Stimulated activated CD8-positive, alpha-beta memory T cell treated with anti-CD3 and anti-CD28 coated beads, Interleukin-12 subunit alpha, Interleukin-12 subunit beta, amount 100 ng/mL, for 4 hours (primary cell): ENCODE results near the gene FDX1.
A peak's percentile ranks its signal among the peaks of the same experiment; 100 is the strongest.
"Not testable (repeated sequence)": the region's sequence is repeated elsewhere in the genome, so short reads cannot be mapped to it uniquely, and the experiment has no call there.

ENCODE experiments used
- DNase-seq: peaks from one replicate; pipeline ENCODE4 v3.0.0-alpha.2; 2020; ENCODE audit warnings: low read depth

FDX1 gene, protein sequence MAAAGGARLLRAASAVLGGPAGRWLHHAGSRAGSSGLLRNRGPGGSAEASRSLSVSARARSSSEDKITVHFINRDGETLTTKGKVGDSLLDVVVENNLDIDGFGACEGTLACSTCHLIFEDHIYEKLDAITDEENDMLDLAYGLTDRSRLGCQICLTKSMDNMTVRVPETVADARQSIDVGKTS

DNA sequence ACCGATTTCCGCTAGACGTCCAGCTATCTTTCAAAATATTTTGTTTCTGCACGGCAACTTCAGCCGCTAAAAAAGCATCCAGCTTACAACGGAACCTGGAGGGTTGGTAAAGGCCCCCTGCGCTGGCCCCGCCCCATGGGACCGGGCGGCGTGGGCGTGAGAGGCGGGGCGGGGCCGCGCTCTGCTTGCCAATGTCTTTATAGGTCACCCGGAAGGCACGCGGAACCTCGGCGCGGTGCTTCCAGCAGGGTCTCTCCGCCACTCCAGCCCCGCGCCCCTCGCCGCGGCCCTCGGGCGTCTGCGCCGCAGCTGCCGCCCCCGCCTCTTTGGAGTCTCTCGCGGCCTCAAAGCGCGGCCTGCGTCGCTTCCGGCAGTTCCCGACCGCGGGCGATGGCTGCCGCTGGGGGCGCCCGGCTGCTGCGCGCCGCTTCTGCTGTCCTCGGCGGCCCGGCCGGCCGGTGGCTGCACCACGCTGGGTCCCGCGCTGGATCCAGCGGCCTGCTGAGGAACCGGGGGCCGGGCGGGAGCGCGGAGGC lies at the start of gene FDX1:
TSS of gene FDX1 (plus strand) at position 218 of the 536 bp plus-strand sequence. CDS start at position 391, 173 bp downstream.
- peak; percentile 79 for DNase-seq

DNA sequence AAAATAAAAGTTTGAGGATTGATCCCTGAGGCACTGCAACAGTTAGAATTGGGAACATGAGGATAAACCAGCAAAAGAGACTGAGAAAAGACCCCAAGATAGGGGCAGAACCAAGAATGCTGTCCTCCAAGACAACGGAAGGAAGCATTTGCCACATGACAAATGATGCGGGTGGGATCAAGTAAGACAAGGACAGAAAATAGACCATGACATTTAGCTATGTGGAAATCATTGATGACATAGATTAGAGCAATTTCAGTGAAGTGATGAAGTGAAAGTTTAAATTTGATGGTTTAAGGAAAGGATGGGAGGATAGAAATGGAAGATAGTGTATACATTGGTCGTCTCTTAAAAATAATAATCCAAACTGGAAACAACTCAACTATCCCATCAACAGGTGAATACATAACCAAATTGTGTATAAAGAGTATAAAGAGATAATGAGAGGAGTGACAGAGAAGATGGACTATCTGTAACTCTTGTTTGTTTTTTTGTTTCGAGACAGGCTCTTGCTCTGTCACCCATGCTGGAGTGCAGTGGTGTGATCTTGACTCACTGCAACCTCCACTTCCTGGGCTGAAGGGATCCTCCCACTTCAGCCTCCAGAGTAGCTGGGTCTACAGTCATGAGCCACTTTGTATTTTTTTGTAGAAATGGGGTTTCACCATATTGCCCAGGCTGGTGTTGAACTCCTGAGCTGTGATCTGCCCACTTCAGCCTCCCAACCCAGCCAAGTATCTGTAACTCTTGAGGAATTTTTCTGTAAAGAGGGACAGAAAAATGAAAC lies 48.7 kb upstream of the FDX1 start:
- no peak for DNase-seq

DNA sequence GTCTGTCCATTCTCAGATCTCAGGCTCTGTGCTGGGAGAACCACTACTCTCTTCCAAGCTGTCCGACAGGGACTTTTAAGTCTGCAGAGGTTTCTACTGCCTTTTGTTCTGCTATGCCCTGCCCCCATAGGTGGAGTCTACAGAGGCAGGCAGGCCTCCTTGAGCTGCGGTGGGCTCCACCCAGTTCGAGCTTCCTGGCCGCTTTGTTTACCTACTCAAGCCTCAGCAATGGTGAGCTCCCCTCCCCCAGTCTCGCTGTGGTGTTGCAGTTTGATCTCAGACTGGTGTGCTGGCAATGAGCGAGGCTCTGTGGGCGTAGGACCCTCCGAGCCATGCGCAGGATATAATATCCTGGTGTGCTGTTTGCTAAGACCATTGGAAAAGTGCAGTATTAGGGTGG lies 41.5 kb upstream of the FDX1 start:
- DNase-seq: not testable (repeated sequence)

DNA sequence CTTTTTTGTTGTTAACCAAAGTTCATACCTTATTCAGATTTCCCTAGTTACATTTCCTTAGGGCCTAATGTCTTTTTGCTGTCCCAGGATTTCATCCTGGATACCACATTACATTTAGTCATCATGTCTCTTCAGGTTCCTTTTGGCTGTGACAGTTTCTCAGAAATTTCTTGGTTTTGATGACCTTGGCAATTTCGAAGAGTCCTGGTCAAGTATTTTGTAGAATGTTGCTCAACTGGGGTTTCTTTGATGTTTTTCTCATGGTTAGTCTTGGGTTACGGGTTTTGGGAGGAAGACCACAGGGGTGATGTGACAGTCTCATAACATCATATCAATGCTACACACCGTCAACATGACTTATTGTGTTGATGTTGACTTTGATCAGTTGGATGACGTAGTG lies 39.8 kb upstream of the FDX1 start:
- no peak for DNase-seq

DNA sequence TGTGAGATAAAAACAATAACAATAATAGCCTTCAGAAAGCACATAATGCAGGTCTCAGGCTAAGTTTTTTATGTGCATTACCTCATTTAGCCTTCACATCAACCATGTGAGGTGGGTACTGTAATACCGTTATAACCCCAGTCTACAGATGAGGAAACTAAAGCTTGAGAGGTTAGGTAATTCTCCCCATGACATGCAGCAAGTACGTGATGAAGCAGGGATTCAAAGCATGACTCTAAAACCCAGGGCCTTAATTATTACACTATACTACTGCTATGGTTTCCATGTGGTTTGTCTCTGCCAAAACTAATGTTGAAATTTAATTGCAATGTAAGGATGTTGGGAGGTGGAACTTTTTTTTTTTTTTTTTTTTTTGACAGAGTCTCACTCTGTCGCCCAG lies 37.7 kb upstream of the FDX1 start:
- no peak for DNase-seq

DNA sequence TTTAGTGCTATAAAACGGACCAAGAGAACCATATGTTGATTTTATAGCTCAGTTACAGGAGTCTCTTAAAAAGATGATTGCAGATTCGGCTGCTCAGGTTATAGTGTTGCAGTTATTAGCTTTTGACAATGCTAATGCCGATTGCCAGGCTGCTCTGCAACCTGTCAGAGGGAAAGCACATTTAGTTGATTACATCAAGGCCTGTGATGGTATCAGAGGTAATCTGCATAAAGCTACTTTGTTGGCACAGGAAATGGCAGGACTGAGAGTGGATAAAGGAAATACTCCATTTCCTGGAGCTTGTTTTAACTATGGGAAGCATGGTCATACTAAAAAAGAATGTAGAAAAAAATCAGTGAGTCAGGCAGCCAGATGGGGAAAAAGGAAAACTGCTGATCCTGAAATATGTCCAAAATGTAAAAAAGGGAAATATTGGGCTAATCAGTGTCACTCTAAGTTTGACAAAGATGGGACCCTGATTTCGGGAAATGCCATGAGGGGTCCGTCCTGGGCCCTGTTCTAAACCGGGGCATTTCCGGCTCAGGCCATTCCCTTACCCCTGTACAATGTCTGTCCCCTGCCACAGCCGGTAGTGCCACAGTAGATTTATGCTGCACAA lies 32.0 kb upstream of the FDX1 start:
- DNase-seq: not testable (repeated sequence)

DNA sequence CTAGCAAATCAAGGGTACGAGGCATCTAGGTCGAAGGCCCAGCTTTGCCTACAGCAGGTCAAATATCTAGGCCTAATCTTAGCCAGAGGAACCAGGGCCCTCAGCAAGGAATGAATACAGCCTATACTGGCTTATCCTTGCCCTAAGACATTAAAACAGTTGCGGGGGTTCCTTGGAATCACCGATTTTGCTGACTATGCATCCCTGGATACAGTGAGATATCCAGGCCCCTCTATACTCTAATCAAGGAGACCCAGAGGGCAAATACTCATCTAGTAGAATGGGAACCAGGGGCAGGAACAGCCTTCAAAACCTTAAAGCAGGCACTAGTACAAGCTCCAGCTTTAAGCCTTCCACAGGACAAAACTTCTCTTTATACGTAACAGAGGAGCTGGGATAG lies 26.2 kb upstream of the FDX1 start:
- DNase-seq: not testable (repeated sequence)

DNA sequence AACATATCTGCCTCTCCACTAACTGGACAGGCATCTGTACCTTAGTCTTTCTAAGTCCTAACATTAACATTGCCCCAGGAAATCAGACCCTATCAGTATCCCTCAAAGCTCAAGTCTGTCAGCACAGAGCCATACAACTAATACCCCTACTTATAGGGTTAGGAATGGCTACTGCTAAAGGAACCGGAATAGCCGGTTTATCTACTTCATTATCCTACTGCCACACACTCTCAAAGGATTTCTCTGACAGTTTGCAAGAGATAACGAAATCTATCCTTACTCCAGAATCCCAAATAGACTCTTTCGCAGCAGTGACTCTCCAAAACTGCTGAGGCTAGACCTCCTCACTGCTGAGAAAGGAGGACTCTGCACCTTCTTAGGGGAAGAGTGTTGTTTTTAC lies 24.1 kb upstream of the FDX1 start:
- DNase-seq: not testable (repeated sequence)

DNA sequence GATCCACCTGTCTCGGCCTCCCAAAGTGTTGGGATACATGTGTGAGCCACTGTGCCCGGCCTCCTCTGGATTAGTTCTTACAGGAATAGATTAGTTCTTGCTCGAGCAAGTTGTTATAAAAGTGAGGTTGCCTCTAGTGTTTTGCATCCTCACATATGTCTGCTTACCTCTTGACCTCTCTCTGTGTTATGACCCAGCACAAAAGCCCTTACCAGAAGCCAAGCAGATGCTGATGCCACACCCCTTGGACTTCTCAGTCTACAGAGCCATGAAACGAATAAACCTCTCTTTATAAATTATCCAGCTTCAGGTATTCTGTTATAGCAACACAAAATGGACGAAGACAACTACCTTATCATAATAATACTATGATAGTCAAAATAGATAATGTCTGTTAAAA lies 22.4 kb upstream of the FDX1 start:
- DNase-seq: no peak

DNA sequence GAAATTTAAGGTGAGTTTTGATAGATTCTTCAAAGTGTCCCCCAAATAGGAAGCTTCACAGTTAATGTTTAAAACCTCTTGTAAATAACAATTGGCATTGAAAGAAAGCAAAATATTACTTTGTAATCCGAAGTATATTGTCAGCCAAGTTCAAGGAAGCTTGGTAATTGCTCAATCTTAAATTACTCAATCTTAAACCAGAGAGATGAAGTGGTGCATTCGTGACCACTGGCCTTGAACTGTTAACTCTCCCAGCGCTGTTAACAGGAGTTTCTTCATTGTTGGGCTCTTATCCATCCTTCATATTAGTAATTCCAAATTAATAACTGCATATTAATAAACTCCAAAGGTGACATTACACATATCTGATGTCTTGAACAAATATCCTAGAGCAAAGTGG lies 20.6 kb upstream of the FDX1 start:
- DNase-seq: no peak

DNA sequence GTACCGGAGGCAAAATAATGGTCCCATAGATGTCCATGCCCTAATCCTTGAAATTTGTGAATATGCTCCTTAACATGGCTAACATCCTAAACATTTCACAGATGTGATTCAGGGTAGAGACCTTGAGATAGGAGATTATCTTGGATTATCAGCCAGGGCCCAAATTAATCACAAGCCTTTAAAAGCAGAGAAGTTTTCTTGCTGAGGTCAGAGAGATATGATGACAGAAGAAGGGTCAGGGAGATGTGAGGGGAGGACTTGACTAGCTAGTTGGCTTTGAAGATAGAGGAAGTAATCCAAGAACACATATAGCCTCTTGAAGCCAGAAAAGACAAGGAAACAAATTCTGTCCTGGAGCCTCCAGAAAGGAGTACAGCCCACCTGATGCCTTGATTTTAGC lies 19.1 kb upstream of the FDX1 start:
- no peak for DNase-seq

DNA sequence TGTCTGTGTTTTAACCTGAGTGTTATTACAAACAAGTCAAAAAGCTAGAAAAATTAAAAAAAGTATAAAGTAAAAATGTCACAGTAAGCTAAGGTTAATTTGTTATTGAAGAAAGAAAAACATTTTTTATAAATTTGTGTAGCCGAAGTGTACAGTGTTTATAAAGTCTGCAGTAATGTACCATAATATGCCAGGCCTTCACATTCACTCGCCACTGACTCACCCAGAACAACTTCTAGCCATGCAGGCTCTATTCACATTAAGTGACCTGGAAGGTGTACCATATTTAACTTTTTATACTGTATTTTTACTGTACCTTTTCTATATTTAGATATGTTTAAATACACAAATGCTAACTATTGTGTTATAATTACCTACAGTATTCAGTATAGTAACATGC lies 14.7 kb upstream of the FDX1 start:
- no peak for DNase-seq

DNA sequence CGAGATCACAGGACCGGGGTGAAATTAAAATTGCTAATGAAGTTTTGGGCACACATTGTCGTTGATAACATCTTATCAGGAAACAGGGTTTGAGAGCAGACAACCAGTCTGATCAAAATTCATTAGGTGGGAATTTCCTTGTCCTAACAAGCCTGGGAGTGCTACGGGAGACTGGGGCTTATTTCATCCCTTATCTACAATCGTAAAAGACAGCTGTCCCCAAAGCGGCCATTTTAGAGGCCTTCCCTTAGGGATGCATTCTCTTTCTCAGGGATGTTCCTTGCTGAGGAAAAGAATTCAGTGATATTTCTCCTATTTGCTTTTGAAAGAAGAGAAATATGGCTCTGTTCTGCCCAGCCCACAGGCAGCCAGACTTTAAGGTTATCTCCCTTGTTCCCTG lies 8.1 kb upstream of the FDX1 start:
- DNase-seq: not testable (repeated sequence)

DNA sequence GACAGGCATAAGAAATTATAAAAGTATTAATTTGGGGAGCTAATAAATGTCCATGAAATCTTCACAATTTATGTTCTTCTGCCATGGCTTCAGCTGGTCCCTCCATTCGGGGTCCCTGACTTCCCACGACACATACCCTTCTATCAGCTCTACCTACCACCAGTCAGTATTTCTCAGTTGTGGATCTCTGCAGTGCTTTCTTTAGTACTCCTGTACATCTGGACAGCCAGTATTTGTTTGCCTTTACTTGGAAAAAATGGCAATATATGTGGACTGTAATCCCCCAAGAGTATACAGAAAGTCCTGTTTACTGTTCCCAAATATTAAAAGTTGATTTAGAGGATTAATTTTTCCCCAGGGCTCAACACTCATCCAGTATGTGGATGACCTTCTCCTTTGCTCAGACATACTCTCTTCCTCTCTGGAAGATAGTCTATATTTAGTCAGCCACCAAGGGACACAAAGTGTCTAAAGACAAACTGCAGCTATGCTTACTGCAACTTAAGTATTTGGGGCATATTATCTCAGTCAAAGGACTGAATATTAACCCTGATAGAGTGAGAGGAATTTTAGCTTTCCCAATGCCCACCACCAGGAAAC lies 7.3 kb upstream of the FDX1 start:
- no peak for DNase-seq

DNA sequence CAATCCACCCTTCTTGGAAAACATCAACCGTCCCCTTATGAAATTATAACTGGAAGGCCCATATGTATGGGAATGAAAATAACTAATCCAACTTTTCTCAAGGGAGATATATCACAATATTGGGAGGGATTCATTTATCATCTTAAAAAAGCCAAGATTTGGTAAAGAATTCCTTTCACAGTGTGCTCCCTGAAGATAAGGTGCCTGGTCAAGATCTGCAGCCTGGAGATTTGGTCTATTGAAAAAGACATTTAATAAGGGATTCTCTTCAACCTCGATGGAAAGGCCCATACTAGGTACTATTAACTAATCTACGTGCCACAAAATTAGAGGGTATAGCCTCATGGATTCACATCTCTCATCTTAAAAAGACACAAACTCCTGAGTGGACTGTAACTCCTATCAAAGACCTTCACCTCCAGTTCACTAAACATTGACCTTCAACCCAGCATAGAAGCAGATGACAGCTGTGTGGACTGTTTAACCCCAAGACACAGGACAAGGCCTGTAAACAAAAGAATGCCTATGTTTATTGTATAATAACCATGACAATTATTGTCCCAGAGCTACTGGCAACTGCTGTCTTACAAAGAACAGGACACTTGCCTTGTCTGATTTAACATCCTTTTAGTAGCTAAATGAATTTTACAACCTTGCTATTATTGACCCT lies 4.8 kb upstream of the FDX1 start:
- no peak for DNase-seq

DNA sequence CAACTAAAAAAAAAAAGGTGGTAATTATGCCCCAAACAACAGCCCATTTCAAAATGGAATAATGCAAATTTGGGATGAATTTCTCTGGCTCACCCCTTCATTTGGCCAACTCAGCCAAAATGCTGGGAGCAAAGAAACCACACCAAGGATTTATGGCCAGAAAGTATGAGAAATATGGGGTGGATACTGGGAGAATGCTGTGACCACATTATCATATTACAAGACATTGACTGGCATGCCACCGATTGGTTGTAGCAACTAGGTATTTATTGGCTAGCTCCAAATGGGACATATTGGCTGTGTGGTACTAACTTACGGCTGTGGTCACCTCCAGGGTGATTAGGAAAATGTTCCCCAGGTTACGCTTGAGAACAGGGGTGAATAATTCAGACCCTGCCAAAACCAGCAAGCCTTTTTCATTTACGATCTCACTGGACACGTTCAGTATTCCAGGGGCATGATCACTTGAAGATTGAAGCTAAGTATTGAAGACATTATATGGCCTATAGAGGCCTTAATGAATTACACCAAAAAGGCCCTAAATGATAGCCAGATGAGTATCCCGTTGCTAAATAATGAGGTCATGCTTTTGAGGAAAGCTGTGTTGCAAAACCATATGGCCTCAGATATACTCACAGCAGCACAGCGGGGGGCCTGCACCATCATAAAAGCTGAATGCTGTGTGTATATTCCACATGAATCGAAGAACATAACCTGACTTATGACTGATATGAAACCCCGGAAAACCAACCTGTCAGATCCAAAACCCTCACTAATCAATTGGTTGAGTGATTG lies 3.8 kb upstream of the FDX1 start:
- DNase-seq: no peak

DNA sequence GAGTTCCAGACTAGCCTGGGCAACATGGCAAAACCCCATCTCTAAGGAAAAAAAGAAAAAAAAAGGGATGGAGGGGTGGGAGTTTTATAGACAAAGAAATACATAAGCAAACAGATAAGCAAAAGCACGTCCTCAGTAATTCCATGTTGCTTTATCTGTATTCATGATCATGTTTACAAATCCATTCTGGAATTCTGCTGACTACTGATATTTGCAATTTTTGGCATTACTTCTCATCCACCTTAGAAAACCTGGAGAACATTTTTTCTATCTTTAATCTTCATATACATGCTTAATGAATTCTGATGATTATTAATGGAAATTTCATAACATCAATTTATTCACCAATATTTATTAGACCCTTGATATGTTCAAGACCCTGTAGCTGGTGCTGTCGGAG lies 1.7 kb upstream of the FDX1 start:
- no peak for DNase-seq

DNA sequence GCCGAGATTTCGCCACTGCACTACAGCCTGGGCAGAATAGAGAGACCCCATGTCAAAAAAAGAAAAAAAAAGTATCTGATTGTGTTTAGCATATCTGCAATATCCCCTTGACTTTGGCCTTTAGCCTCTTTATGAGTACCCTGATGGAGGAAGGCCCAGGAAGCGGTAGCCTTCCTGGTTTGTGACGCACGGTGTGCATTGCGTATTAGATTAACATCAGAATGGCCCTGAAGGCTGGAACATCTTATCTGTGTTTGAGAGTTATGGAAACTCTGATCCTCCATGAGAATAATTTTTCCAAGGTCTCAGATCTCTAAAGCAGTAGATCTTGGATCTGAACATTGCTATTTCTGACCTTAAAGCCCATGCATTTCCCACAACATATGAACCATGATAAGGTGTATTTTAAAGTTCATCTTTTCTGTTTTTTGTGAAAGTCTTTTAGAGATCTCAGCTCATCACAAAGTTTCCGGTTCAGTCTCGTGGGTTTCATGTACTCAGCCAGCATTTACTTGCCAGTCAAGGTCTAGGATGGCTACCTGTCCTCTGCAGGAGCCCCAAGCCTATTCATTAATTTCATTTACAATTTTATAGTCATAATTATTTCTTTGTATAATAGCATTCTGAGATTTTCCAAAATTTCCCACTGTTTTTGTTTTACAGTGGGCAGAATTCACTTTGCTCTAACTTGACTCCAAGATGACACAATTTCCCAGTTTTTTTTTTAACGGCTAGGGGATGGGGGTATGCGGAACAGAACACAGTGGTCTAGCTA lies 605 bp upstream of the FDX1 start:
- no peak for DNase-seq

DNA sequence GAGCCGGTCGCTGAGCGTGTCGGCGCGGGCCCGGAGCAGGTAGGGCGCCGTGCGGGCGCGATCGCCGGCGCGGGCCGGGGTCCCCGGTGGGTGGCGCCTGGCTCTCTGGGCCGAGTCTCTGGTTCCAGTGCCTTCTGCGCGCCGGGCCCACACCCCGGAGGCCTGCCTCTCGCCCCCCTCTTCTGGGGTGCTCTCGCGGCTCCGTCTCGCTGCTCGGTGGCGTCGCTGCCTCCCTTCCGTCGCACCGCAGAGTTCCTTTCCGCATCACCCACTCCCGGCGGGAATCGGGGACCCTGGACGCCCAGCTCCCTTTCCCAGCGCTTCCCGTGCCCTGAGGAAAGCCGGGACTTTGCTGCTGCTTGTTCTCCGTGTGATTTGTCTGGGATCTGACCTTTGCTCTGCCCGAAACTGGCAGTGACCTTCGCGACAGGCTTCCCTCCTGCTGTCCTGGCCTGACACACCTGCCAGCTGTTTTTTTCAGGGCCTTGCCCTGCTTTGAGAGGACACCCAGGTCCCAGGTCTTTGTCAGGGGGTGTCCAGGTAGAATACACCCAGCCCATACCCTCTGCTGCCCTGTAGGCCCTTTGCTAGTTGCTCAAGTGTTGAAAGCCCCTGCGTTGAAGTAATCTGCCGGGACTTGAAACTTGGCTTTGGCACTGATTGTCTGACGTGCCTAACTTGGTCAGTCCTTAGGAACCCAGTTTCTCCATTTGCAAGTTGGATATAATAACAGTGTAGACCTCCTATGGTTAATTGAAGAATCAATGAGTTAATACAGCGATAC lies 711 bp downstream of the FDX1 start:
- DNase-seq: no peak
